Neuron (in vitro differentiated cells): ENCODE results near the gene MARCKSL1.

Source experiments
- H2AFZ ChIP-seq: one replicate; pipeline ENCODE4 v1.6.1; 2013; ENCODE audit warnings: low read depth, mild to moderate bottlenecking, inconsistent platforms, low read length, moderate library complexity
- H3K27me3 ChIP-seq: one replicate; pipeline ENCODE4 v1.6.1; 2013; ENCODE audit warnings: low read length; ENCODE audit not compliant: insufficient read depth
- H3K36me3 ChIP-seq: one replicate; pipeline ENCODE4 v1.6.1; 2013; ENCODE audit warnings: low read length; ENCODE audit not compliant: insufficient read depth
- H3K4me1 ChIP-seq: one replicate; pipeline ENCODE4 v1.6.1; 2013; ENCODE audit warnings: low read length; ENCODE audit not compliant: insufficient read depth
- H3K4me3 ChIP-seq: 2 replicates; pipeline ENCODE4 v1.5.1; 2013; ENCODE audit warnings: mild to moderate bottlenecking, low read length, moderate library complexity
- H3K9me3 ChIP-seq: one replicate; pipeline ENCODE4 v1.6.1; 2013; ENCODE audit warnings: low read length

Gene MARCKSL1, protein sequence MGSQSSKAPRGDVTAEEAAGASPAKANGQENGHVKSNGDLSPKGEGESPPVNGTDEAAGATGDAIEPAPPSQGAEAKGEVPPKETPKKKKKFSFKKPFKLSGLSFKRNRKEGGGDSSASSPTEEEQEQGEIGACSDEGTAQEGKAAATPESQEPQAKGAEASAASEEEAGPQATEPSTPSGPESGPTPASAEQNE

DNA sequence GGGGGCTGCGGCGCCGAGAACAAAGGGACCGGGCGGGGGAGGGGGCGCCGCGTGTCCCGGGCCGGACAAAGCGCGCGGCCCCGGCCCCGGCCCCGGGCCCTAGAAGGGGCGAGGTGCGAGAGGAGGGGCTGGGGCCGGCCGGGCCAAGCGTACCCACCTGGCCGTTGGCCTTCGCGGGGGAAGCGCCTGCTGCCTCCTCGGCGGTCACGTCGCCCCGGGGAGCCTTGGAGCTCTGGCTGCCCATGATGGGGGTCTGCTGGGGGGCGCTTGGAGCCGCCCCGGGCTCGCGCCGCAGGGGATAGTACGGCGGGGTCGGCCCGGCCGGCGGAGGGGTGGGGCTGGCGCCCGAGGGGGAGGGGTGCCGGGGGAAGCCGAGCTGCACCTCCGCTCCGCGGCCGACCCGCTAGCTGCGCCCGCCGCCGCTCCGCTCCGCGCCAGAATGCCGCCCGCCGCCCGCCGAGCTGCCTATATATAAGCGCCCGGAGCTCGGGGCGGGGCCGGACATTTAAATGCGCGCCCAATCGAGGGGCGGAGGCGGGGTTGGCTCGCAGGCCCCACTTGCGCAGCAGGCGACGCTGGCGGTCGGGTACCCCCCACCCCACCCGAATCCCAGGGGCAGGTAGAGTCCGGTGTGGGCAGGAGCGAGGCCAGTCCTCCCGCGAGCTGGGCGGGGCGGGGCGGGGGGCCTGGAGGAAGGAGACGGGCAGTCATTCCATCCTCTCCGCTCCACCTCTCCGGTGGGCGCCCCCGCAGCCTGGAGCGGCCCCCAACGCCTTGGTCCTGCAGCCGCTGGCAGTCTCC, at the start of gene MARCKSL1:
MARCKSL1 (minus strand) TSS at position 444 of the 801 bp plus-strand sequence; CDS start at position 244, 200 bp downstream.
- peaks cover 36% of the 10 kb centered on the region for H3K36me3 ChIP-seq
- H3K4me1 ChIP-seq, result peaks cover 46% of the 10 kb centered on the region
- no peak within 1 kb of the TSS for H2AFZ ChIP-seq
- H3K27me3 ChIP-seq, result no peaks in the 10 kb centered on the region
- H3K4me3 ChIP-seq, result peak within 1 kb of the TSS; percentile 58
- H3K9me3 ChIP-seq, result no peaks in the 10 kb centered on the region

DNA sequence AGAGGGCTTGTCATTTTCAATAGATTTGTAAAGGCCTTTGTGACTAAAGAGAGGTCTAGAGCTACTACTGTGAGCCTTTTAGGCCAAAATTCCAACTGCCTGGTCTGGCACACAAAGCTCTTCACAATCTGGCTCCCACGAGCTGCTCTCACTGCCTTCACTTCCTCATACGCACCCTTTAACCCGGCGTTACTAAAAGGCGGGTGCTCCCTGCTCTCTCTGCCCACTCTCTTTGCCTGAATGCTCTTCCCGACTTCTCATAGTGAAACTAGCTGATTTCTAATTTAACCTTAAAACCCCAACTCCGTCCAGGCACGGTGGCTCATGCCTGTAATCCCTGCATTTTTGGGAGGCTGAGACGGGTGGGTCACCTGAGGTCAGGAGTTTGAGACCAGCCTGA, 44.0 kb upstream of the MARCKSL1 start:
- Histone ChIP-seq H3K9me3 (no peaks in the 10 kb centered on the region), H3K4me1 (peaks cover 18% of the 10 kb centered on the region), H2AFZ (no peak overlapping the region), H3K27me3 (no peaks in the 10 kb centered on the region), H3K4me3 (no peak overlapping the region), H3K36me3 (peaks cover 87% of the 10 kb centered on the region)

DNA sequence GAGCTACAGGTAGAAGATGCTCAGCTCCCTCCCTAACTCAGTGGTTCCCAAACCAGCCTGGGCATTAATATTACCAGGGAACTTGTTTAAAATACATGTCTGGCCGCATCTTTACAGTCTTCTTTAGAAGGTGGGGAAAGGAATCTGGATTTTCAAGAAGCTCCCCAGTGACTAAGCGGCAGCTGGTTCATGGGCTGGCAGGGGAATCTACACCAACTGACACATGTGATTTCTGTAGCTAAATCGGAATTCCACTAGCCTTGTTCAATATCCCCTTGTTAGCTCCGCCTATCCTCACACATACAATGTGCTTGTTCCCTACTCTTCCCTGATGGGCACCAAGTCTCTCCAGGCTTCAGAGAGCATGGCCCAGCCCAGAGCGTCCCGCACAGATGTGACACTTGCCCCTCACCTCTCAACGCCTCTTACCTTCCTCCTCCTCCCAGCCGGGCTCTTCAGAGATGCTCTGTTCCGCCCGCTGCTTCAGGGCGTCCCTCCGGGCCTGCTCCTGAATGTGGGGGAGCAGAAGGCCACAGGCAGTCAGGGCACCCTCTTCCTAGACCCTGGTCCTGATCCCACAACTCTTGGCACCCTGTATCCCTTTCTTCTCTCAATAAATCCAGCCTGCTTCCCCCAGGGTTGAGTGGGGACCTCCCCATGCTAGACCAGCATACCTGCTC, 41.6 kb upstream of the MARCKSL1 start:
- peaks cover 85% of the 10 kb centered on the region for H3K36me3 ChIP-seq
- no peaks in the 10 kb centered on the region for H3K27me3 ChIP-seq
- no peak overlapping the region for H2AFZ ChIP-seq
- H3K4me1 ChIP-seq, result peaks cover 18% of the 10 kb centered on the region
- H3K9me3 ChIP-seq, result no peaks in the 10 kb centered on the region
- no peak overlapping the region for H3K4me3 ChIP-seq

DNA sequence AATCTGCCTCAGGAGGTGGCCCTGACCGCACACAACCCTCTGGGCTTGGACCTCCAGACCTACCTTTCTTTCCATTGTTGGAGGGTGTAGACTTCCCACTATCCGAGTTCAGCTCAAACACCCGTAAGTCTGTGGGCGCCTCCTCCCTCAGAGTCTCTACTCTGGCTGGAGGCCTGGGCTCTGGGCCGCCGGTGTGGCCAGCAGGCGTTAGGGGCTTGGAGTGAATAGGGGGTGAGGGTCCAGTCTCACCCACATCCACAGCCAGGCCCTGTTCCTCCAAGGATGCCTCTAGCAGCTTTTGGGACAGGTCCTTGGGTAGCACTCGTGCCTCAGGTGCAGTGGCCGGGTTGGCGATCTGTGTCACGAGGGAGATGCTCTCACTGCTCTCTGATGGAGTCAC, 40.2 kb upstream of the MARCKSL1 start:
- Histone ChIP-seq H3K9me3 (no peaks in the 10 kb centered on the region), H3K36me3 (peaks cover 85% of the 10 kb centered on the region), H3K4me1 (peaks cover 18% of the 10 kb centered on the region), H3K27me3 (no peaks in the 10 kb centered on the region), H3K4me3 (no peak overlapping the region), H2AFZ (no peak overlapping the region)

DNA sequence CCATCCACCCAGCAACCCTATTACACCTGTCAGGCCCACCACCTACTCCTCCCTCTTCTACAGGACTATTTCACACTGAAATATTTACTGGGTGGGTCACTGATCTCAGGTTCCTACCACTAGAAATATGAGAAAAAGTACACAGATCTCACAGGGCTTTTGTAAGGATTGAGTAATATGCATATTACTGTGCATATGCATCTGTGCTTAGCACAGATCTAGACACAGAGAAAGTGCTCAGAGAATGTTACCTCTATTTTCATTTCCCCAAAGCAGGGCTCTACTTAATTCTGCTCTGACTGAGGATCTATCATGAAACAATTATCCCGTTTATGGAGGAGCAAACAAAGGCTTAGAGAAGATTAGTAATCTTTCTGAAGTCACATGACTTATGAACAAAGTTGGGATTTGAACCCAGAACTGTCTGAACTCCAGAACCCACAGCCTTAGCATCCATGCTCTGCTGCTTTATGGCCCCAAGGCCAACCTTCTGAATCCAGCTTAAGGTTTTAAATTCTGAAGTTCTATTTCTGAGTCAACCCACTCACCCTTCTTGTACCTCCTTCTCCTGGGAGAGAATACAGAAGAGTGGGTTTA, 38.1 kb upstream of the MARCKSL1 start:
- H3K27me3 ChIP-seq, result no peaks in the 10 kb centered on the region
- no peak overlapping the region for H2AFZ ChIP-seq
- H3K4me3 ChIP-seq, result no peak overlapping the region
- H3K36me3 ChIP-seq, result peaks cover 77% of the 10 kb centered on the region
- H3K4me1 ChIP-seq, result peaks cover 2% of the 10 kb centered on the region
- H3K9me3 ChIP-seq, result no peaks in the 10 kb centered on the region

DNA sequence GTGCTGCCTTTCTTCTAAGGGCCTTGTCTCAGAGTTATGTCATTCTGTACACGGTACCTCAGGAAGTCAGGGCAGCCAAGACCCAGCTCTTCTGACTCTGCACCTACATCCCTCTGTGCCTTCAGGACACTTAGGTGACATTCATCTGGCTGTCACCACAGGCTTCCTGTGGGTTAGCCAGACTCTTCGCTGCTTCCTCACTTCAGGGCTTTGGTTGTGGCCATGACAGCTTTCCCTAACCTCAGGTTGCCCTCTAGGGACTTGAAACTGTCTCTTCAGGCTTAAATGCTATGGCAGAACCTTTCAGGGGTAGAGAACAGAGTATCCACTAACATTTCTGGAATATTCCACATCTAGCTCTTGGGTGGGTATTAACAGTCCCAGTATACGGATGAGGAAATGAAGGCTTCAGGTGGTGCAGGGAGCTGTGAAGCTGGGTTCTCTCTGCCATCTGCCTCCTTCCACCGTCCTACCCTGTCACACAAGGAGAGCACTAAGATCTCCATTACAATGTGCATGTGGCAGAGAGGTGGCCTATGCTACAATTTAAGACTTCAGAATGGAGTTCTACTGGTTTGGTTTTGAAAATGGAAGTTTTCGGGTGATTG, 36.2 kb upstream of the MARCKSL1 start:
- Histone ChIP-seq H3K4me3 (no peak overlapping the region), H3K36me3 (peaks cover 76% of the 10 kb centered on the region), H3K27me3 (no peaks in the 10 kb centered on the region), H3K4me1 (no peaks in the 10 kb centered on the region), H2AFZ (no peak overlapping the region), H3K9me3 (no peaks in the 10 kb centered on the region)

DNA sequence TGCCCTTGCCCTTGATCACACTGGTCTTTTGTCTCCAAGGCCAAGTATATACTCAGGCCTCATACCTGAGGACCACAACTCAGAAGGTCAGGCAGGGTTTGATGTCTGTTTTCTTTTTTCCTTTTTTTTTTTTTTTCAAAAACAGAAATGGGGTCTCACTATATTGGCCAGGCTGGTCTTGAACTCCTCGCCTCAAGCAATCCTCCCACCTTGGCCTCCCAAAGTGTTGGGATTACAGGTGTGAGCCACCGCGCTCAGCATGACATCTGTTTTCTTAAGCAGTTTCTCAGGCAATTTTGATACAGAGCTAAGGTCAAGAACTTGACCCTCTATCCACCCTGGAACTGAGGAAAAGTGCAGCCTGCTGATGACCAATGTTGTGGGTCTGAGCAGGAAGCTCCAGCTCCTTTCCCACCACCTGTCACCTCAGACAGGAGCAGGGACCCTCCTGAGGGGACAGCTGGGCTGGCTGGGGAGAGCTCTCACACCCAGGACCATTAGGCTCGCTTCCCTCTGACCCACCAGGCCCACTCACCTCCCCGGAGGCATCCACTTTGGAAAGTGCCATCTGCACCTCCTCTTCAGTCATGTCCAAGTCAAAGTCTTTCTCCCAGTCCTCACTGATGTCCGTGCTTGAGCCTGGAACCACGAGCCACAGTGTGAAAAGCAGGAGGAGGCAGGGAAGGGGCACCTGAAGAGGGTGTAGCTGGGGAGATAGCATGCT, 32.0 kb upstream of the MARCKSL1 start:
- peaks cover 73% of the 10 kb centered on the region for H3K36me3 ChIP-seq
- no peaks in the 10 kb centered on the region for H3K27me3 ChIP-seq
- H3K4me1 ChIP-seq, result no peaks in the 10 kb centered on the region
- no peaks in the 10 kb centered on the region for H3K9me3 ChIP-seq
- H2AFZ ChIP-seq, result no peak overlapping the region
- H3K4me3 ChIP-seq, result no peak overlapping the region

DNA sequence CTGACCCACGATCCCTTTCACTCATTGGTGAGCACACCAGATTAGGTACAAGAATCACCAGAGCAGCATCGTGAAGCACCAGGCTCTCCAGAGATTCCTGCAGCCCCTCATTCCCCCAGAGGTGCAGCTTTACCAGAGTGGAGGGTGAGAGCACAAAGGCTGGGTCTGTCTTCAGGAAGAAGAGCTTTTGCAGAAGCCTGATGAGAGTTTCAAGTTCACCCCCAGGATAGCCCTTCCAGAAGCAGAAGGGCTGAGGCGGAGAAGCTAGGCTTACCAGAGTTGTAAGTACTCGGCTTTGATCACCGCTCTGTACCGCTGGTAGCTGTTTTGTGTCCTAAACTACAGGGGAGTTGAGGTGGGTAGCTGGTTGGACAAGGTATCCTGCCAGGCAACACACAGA, 29.4 kb upstream of the MARCKSL1 start:
- H3K36me3 ChIP-seq, result peaks cover 70% of the 10 kb centered on the region
- no peaks in the 10 kb centered on the region for H3K9me3 ChIP-seq
- no peak overlapping the region for H3K4me3 ChIP-seq
- H3K4me1 ChIP-seq, result no peaks in the 10 kb centered on the region
- no peak overlapping the region for H2AFZ ChIP-seq
- H3K27me3 ChIP-seq, result no peaks in the 10 kb centered on the region

DNA sequence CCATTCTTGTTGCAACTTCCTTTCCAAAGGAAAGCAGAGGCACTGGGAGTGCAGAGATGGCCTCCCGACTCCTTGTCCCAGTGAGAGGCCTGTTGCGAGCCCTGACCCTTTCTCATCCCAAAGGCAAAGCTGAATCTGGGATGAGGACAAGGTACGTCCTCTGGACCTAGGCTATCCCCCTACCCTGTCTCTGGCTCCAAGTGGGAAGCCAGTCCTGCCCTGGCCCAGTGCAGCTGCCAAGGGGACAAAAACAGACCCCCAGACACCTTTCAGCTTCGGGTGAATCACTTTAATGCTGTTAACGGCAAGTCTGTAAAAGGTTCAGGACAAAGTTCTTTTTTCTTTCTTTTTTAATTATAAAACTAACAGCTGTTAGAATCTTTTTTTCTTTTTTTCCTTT, 28.8 kb upstream of the MARCKSL1 start:
- Histone ChIP-seq H3K4me1 (no peaks in the 10 kb centered on the region), H2AFZ (no peak overlapping the region), H3K9me3 (no peaks in the 10 kb centered on the region), H3K4me3 (no peak overlapping the region), H3K27me3 (no peaks in the 10 kb centered on the region), H3K36me3 (peaks cover 70% of the 10 kb centered on the region)

DNA sequence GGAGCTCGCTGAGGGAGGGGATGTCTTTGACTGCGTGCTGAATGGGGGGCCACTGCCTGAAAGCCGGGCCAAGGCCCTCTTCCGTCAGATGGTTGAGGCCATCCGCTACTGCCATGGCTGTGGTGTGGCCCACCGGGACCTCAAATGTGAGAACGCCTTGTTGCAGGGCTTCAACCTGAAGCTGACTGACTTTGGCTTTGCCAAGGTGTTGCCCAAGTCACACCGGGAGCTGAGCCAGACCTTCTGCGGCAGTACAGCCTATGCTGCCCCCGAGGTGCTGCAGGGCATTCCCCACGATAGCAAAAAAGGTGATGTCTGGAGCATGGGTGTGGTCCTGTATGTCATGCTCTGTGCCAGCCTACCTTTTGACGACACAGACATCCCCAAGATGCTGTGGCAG, 27.7 kb upstream of the MARCKSL1 start:
- no peaks in the 10 kb centered on the region for H3K4me1 ChIP-seq
- no peak overlapping the region for H3K4me3 ChIP-seq
- H3K36me3 ChIP-seq, result peaks cover 61% of the 10 kb centered on the region
- H2AFZ ChIP-seq, result no peak overlapping the region
- H3K27me3 ChIP-seq, result no peaks in the 10 kb centered on the region
- H3K9me3 ChIP-seq, result no peaks in the 10 kb centered on the region

DNA sequence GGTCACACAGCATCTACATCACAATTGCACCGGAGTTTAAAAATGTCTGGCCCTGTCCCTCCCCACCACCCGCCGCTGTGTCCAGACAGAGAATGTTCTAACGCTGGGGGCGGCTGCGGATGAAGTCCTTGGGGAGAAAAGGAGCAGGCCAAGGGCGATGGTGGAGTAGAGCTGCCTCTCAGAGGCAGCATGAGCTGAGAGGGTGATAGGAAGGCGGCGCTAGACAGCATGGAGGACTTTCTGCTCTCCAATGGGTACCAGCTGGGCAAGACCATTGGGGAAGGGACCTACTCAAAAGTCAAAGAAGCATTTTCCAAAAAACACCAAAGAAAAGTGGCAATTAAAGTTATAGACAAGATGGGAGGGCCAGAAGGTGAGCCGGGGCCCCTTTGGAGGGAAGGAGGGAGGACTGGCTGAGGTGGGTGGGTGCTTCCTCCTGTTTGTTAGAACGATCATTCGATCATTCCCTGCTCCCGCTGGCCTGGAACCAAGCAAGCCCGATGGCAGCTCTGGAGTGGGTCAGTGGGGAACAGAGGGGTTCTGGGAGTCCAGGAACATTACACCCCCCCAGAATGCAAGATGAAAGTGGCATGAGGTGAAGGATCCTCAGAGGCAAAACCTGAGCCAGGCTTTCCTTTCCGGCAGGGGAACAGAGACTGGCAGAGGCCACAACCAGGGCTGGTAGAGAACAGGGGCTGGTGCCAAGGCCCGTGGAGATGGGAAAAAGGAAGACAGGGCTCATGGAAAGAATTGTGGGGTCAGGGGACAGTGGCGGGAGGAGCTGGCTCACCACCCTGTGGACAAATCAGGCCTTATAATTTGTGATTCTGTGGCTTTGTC, 26.7 kb upstream of the MARCKSL1 start, which contains the start of the genes FAM229A and TSSK3:
FAM229A (minus strand) TSS at position 12 of the 840 bp plus-strand sequence. CDS start 394 bp downstream, outside the sequence.
TSSK3 (plus strand) TSS at position 66 of the 840 bp plus-strand sequence; CDS start at position 229, 163 bp downstream.
- Histone ChIP-seq H2AFZ (no peak within 1 kb of the TSS), H3K4me3 (no peak within 1 kb of the TSS), H3K9me3 (no peaks in the 10 kb centered on the region), H3K36me3 (peaks cover 53% of the 10 kb centered on the region), H3K27me3 (no peaks in the 10 kb centered on the region), H3K4me1 (no peaks in the 10 kb centered on the region)
